GM23248 (cell line): ENCODE results near the gene FTO.

Source experiments
- EZH2 ChIP-seq: fragments of 200-600 bp; sonication (generic); IDR thresholded peaks from 2 replicates; pipeline ENCODE4 v1.6.1; 2018; ENCODE audit warnings: antibody characterized with exemption, mild to moderate bottlenecking; ENCODE audit not compliant: insufficient read depth, poor library complexity, severe bottlenecking
- EZH2phosphoT487 ChIP-seq: fragments of 200-600 bp; sonication (generic); IDR thresholded peaks from 2 replicates; pipeline ENCODE4 v1.6.1; 2018; ENCODE audit warnings: antibody characterized with exemption, moderate library complexity, mild to moderate bottlenecking, low read depth; ENCODE audit not compliant: insufficient read depth

DNA sequence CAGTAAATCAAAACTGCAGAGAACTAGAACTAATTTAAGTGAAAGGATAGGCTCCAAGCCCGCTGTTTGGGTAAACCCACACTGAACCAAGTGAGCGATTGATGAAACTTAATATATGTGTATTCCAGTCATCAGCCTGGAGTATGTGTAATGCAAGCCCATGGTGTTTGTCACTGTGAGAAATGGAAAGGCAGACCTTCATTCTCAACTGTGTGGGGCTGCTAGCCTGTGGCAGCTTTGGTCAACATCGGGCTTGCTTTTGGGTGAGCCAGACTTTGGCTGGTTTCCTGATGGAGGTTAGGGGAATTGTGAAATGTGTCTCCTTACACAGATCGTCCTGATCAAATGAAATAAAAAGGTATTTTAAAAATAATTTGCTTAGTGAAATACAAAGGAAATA lies 302.7 kb downstream of the FTO start:
- TF ChIP-seq EZH2phosphoT487 (no peak), EZH2 (no peak)
